ENCODE measurements around the gene GSTO1.

GSTO1 gene

GRCh38 chr10:104307576-104308438, 53.1 kb downstream of the GSTO1 start:
- POLR2A ChIA-PET: no interaction called here
- CTCF ChIA-PET: interaction anchor here (0.6 to 7.2 kb wide), 6 partner anchors 10 to 41 kb away, joined by 3 to 152 read pairs (median 17); partner anchors contain the start of gene CFAP58

DNA sequence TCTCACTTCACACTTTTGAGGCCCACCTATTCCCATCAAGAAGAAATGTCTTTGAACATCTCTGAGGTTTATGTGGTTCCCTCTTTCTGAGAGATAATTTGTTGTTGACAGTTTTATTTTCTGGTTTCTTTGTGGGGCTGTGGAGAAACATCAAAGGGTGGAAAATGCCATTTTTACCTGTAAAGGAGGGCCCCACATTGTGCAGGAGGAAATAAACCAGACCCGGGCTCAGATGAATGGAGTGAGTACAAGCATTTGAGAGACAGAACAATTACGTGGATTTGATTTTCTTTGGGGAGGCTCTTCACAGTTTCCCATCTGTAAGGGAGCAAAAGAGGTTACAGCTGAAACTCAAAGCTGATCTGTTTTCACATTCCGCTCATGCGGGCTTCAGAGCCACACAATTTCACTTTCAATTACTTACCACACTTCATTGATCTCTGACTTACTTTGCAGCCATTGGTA, 53.8 kb downstream of the GSTO1 start:
- H3K4me1 ChIP-seq (ENCODE audit: control insufficient read depth, insufficient read depth, low read length): no peaks in the 10 kb centered on the region
- no peaks in the 10 kb centered on the region for H3K9me3 ChIP-seq (ENCODE audit: control insufficient read depth, insufficient read depth, low read depth, low read length)
- CTCF ChIA-PET: interaction anchor here (6.9 to 7.2 kb wide), 2 partner anchors 16 to 41 kb away, joined by 125 to 152 read pairs; partner anchors contain the start of gene CFAP58
- H3K4me3 ChIP-seq (ENCODE audit: low read depth, low read length): no peak overlapping the region
- H3K36me3 ChIP-seq (ENCODE audit: control insufficient read depth in 2 of 2, insufficient read depth in 1 of 2, low read length in 2 of 2): peaks cover 0 to 21% of the 10 kb centered on the region in 2 experiments; a peak in 1 of 3 replicates
- POLR2A ChIA-PET: no interaction called here
- no peak for TF ChIP-seq ZFP37 (tag by site-specific recombination; IDR thresholded peaks at IDR 0.05)
- TF ChIP-seq ZNF76 (tag by site-specific recombination; IDR thresholded peaks at IDR 0.05; ENCODE audit: borderline replicate concordance, low read depth): no peak
- TF ChIP-seq ZNF701 (tag by site-specific recombination; IDR thresholded peaks at IDR 0.05): no peak
- no peak overlapping the region for H3K27ac ChIP-seq (ENCODE audit: extremely low read depth, low read depth, low read length)

More at GRCh38 chr10:104307576-104308438, 53.1 kb downstream of the GSTO1 start:
- Histone ChIP-seq H3K36me3 (ENCODE audit: control insufficient read depth in 2 of 2, insufficient read depth in 1 of 2, low read length in 2 of 2) (peaks cover 0 to 14% of the 10 kb centered on the region in 2 experiments; a peak in 1 of 3 replicates), H3K9me3 (ENCODE audit: control insufficient read depth, insufficient read depth, low read depth, low read length) (no peaks in the 10 kb centered on the region), H3K4me1 (ENCODE audit: control insufficient read depth, insufficient read depth, low read length) (no peaks in the 10 kb centered on the region), H3K27ac (ENCODE audit: extremely low read depth, low read depth, low read length) (no peak overlapping the region), H3K4me3 (ENCODE audit: low read depth, low read length) (no peak overlapping the region)
- TF ChIP-seq ZNF76 (tag by site-specific recombination; IDR thresholded peaks at IDR 0.05; ENCODE audit: borderline replicate concordance, low read depth) (no peak), ZNF354C (tag by site-specific recombination; IDR thresholded peaks at IDR 0.05; ENCODE audit: borderline replicate concordance, low read depth) (no peak), ZNF785 (tag by site-specific recombination; IDR thresholded peaks at IDR 0.05) (no peak), ZNF571 (tag by site-specific recombination; IDR thresholded peaks at IDR 0.05) (no peak), ZNF433 (tag by site-specific recombination; IDR thresholded peaks at IDR 0.05; ENCODE audit: low read depth) (no peak), SCRT2 (tag by site-specific recombination; IDR thresholded peaks at IDR 0.05) (no peak), ZNF391 (tag by site-specific recombination; IDR thresholded peaks at IDR 0.05; ENCODE audit: borderline replicate concordance, low read depth) (no peak), KLF17 (tag by site-specific recombination; IDR thresholded peaks at IDR 0.05) (no peak), HOXD13 (CRISPR knock-in tag; IDR thresholded peaks at IDR 0.05; ENCODE audit: borderline replicate concordance) (no peak), ZNF623 (tag by site-specific recombination; IDR thresholded peaks at IDR 0.05) (no peak), GLIS1 (tag by site-specific recombination; IDR thresholded peaks at IDR 0.05) (no peak), ZNF223 (tag by site-specific recombination; IDR thresholded peaks at IDR 0.05) (no peak), ZBTB1 (tag by site-specific recombination; IDR thresholded peaks at IDR 0.05) (no peak), RBAK (tag by site-specific recombination; IDR thresholded peaks at IDR 0.05) (no peak), SCRT1 (tag by site-specific recombination; IDR thresholded peaks at IDR 0.05; ENCODE audit: borderline replicate concordance) (no peak), ZNF530 (tag by site-specific recombination; IDR thresholded peaks at IDR 0.05; ENCODE audit: low read depth) (no peak), KLF7 (tag by site-specific recombination; IDR thresholded peaks at IDR 0.05; ENCODE audit: borderline replicate concordance) (no peak), ZBTB48 (tag by site-specific recombination; IDR thresholded peaks at IDR 0.05) (no peak)
- TF ChIP-seq, protein P1, sequence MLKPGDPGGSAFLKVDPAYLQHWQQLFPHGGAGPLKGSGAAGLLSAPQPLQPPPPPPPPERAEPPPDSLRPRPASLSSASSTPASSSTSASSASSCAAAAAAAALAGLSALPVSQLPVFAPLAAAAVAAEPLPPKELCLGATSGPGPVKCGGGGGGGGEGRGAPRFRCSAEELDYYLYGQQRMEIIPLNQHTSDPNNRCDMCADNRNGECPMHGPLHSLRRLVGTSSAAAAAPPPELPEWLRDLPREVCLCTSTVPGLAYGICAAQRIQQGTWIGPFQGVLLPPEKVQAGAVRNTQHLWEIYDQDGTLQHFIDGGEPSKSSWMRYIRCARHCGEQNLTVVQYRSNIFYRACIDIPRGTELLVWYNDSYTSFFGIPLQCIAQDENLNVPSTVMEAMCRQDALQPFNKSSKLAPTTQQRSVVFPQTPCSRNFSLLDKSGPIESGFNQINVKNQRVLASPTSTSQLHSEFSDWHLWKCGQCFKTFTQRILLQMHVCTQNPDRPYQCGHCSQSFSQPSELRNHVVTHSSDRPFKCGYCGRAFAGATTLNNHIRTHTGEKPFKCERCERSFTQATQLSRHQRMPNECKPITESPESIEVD (tag by site-specific recombination; IDR thresholded peaks at IDR 0.05): no peak
- TF ChIP-seq, protein P2, sequence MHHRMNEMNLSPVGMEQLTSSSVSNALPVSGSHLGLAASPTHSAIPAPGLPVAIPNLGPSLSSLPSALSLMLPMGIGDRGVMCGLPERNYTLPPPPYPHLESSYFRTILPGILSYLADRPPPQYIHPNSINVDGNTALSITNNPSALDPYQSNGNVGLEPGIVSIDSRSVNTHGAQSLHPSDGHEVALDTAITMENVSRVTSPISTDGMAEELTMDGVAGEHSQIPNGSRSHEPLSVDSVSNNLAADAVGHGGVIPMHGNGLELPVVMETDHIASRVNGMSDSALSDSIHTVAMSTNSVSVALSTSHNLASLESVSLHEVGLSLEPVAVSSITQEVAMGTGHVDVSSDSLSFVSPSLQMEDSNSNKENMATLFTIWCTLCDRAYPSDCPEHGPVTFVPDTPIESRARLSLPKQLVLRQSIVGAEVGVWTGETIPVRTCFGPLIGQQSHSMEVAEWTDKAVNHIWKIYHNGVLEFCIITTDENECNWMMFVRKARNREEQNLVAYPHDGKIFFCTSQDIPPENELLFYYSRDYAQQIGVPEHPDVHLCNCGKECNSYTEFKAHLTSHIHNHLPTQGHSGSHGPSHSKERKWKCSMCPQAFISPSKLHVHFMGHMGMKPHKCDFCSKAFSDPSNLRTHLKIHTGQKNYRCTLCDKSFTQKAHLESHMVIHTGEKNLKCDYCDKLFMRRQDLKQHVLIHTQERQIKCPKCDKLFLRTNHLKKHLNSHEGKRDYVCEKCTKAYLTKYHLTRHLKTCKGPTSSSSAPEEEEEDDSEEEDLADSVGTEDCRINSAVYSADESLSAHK (tag by site-specific recombination; IDR thresholded peaks at IDR 0.05): no peak
